HEK293T (cell line): Measurements from ENCODE around the gene ANAPC1.

ENCODE experiments used
- ARNT ChIP-seq: fragments of 450-650 bp; IDR thresholded peaks from 2 replicates; pipeline ENCODE4 v1.6.1; 2017; ENCODE audit warnings: mild to moderate bottlenecking
- ELF4 ChIP-seq: fragments of 450-650 bp; IDR thresholded peaks from 2 replicates; pipeline ENCODE4 v1.6.1; 2017; ENCODE audit warnings: antibody characterized with exemption
- FOXK2 ChIP-seq: fragments of 450-650 bp; IDR thresholded peaks from 2 replicates; pipeline ENCODE4 v1.6.1; 2016; ENCODE audit warnings: mild to moderate bottlenecking
- FOXM1 ChIP-seq: fragments of 450-650 bp; IDR thresholded peaks from 2 replicates; pipeline ENCODE4 v1.6.1; 2017; ENCODE audit warnings: mild to moderate bottlenecking, borderline replicate concordance
- NFRKB ChIP-seq: fragments of 450-650 bp; IDR thresholded peaks from 2 replicates; pipeline ENCODE4 v1.6.1; 2016; ENCODE audit warnings: mild to moderate bottlenecking, moderate library complexity

GRCh38 chr2:111908578-111908977 is 24.6 kb upstream of the ANAPC1 start:
- TF ChIP-seq ELF4 (no peak), ARNT (no peak), NFRKB (no peak), FOXK2 (no peak), FOXM1 (no peak)
